AML-193 (cell line): ENCODE measurements around the gene FGF14.
"Not testable (repeated sequence)": the region's sequence is repeated elsewhere in the genome, so short reads cannot be mapped to it uniquely, and the experiment has no call there.

Experiments
- DNase-seq, 2 experiments: peaks; one replicate each; lab custom pipeline; 2025; lab: John Stamatoyannopoulos, UW

The FGF14 gene

DNA sequence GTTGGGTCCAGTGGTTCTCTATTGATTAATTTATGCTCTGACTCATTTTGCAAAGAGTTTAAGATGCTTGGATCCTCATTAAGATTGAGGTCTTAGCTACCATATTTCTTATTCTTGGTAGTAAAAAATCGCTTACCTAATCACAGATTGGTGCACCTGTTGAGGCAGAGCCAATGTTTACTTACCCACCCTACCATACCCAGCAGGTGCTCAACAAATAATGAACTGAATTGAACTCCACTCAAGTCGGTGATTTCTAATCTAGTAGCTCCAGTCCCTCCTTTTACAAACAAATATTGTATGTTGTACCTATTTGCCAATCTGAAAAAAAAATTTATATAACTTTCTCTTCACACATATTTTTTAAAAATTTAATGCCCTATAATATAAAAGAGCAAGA lies 361.0 kb downstream of the FGF14 start:
- DNase-seq, result no peak

DNA sequence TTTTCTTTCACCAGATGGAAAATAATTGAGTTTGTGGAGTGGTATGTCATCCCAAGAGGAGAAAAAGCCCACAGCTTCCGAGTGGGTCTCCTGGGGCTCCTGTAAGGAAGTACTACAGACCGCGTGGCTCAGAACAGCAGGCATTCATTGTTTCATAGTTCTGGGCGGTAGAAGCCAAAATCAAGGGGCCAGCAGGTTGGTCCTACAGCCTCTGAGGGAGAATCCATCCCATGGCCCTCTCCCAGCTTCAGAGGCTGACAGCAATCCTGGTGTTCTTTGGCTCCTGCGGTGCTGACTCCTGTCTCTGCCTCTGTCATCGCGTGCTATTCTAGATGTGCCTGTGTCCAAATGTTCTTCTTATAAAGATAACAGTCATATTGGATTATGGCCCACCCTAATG lies 362.6 kb downstream of the FGF14 start:
- DNase-seq, result no peak

DNA sequence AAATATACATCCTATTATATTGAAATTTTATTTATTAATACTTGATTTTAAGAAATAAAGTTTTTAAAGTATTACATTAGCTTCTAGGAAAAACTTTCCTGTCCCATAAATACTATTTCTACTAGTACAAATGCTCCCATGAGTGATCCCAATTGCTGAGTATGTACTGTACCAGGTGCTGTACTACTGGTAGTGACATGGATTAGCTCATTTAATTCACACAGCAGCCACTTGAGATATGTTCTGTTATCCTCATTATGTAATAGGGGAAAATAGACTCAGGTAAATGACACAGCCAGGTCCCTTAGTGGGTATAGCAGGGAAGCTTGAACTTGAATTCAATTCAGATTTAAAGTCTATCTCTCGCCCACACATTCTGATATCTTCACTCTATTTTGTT lies 363.1 kb downstream of the FGF14 start:
- no peak for DNase-seq

GRCh38 chr13:102035969-102036368 lies 365.9 kb downstream of the FGF14 start:
- no peak for DNase-seq

DNA sequence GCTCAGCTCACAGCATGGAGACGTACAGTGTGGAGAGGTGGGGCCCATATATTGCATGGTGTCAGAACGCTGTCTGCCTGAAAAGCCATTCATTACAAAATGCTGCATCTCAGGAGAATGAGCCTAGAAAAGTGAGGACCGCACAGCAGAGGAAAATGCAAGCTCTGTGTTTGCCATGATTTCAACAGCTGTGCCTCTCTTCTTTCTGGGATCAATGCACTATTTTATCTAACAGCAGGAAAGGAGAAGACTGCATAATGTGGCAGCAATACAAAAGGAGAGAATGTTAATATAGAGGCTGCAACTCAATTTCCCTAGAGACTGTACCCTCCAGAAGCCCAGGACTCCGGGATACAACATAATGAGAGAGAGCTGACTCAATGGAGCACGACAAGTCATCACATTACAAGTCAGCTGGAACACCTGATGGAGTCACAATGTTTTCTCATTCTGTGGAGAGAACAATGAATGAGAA lies 368.0 kb downstream of the FGF14 start:
- no peak for DNase-seq

DNA sequence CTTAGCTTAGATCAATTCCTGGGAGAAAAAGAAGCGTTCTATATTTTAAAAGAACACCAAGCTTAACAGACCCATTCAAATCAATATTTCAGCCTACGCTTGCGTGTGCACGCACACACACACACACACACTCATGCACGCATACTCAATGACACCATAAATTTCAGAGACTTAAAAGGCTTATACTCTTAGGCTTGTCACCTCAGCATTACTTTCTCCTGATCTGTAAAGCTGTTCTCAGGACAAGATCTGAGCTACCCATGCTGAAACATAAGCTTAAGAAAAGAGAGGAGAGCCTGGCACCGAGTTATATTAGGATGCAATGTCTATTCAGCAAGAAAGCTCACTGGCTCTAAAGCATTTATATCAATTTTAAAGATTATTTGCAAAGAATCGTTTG lies 368.5 kb downstream of the FGF14 start:
- no peak for DNase-seq

DNA sequence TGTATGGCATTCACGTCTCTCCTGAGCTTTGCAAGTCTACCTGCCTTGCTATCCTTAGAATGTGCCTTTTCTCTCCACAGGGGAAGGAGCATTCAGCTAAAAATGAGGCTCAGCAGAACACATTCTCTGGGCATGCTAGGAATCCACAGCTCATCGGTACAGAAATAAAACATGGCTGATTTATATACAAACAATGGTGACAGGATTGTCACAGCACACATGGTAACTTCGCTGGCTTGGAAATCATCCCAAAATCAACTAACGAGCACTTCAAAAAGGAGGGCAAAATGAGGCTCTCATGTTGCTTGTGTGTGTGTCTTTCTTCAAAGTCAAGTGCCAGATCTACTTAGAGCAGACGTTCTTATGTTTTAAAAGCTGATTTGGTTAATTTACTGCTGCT lies 373.0 kb downstream of the FGF14 start:
- no peak for DNase-seq

- DNase-seq, result no peak
Observed at GRCh38 chr13:102028206-102028605, 373.6 kb downstream of the FGF14 start.

DNA sequence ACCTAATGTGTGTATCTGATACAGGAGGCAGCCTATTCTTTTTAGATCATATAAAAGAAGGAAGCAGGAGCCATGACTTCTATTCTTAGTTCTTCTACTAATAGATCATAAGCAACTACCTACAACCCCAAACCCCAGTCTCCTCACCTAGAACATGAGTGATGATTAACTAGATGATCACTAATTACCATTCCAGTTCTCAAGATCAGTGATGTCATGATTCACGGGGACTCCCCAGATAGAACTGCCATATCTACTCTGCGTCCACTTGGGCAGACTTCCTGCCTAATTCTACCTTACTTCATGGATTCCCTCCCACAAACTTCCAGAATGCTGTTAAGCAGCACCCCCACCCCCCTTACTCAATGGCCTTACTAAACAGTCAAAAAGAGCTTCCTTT lies 380.1 kb downstream of the FGF14 start:
- no peak for DNase-seq

- DNase-seq, result no peak
Observed at GRCh38 chr13:102020611-102021216, 381.1 kb downstream of the FGF14 start.

- no peak for DNase-seq
Observed at GRCh38 chr13:102018716-102019115, 383.1 kb downstream of the FGF14 start.

- DNase-seq, result no peak
Observed at GRCh38 chr13:102017248-102017647, 384.6 kb downstream of the FGF14 start.

- DNase-seq, result no peak
Observed at GRCh38 chr13:102012299-102013293, 389.3 kb downstream of the FGF14 start.

DNA sequence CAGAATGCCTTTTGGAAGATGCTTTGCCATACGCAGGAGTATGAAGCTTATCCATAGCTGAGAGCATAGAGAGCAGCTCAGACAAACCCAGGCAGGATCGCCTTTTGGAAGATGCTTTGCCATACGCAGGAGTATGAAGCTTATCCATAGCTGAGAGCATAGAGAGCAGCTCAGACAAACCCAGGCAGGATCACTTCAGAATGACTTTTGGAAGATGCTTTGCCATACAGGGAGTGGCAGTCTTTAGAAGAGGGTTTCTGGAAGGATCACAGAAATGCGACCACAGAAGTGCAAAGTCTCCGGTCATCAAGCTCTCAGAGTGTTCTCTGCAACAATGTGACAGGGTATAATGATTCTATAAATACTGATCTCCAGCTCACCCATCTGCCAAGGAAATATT lies 390.4 kb downstream of the FGF14 start:
- not testable (repeated sequence) for DNase-seq

DNA sequence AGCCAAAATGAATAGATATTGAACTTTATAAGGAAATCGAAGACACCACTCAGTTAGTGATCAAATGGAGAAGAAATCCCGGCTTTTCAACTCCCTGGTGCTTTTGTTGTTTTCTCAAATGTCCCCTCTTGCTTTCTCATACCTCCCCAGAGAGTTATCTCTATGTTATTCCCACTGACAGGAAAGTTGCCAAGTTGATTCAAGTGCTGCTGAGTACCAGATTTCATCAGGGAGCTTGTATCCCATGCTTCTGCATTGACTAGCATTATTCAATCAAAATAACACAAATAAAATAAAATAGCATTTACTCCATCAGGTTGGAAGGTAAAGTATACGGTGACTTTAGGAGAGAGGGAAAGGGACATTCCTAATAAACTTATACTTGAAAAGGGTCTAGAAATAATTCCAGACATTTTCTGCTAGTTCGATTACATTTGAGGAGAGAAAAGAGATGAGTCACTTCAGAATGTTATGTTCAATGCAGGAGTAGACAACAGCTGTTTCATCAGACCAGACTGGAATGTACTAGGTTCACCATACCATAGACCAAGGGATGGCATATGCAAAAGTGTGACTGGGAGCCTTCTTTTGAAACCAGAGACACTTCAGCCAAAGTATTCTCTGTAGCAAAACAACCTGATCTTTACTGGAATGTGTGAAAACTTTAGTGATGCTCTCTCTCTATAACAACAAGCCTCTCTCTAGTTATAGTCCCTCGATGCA lies 397.8 kb downstream of the FGF14 start:
- no peak for DNase-seq

- no peak for DNase-seq
Observed at GRCh38 chr13:102002287-102002686, 399.6 kb downstream of the FGF14 start.

DNA sequence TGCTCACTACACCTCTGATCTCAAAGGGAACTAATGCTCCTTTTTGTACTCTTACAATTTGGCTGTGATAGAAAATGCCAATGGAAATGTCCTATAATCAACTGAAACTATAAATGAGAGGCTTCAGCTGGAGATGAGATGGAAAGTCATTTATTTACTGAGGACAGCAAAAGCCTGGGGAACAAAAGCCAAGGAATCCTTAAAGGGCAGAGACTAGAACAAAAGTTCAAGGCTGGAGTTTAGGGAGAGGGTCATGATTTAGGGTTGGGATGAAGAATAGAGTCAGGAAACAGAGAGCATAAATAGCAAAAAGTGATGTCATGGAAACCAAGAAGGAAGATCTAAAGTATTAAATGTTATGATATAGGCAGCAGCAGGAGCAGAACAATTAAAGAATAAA lies 401.1 kb downstream of the FGF14 start:
- no peak for DNase-seq

GRCh38 chr13:101998129-101998528 lies 403.7 kb downstream of the FGF14 start:
- no peak for DNase-seq

GRCh38 chr13:101996954-101997353 lies 404.9 kb downstream of the FGF14 start:
- DNase-seq, result no peak

- DNase-seq, result no peak
Observed at GRCh38 chr13:101989798-101990350, 412.0 kb downstream of the FGF14 start.

DNA sequence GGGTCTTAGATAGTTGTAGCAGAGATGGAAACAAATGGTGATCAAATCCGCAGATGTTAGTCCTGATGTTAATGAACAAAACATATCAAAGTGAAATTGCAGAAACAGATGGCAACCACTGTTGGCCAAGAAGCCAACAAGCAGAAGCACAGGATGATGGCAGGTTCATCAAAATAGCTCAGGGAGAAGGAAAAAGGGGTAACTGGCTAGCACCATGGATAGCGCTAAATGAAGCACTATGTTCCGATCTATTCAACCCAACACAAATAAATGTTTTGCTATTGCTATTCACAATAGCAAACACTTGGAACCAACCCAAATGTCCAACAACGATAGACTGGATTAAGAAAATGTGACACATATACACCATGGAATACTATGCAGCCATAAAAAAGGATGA lies 413.7 kb downstream of the FGF14 start:
- DNase-seq, result no peak

GRCh38 chr13:101986316-101986715 lies 415.5 kb downstream of the FGF14 start:
- DNase-seq, result no peak
